ENCODE data around the gene HBG1. TPM values are rescaled to one million over a fixed set of nuclear protein-coding genes. Genes with fewer than 3 reads are reported as not detected.

Gene HBG1
- total and polyA plus RNA-seq, 2 donors (not counting 3 experiments of a cell fraction or from before 2014, with no cell fraction given), result 0.72 TPM; not detected in 1

GRCh38 chr11:5288108-5288905 is 38.6 kb upstream of the HBG1 start:
- FAIRE-seq (no peak), DNase-seq (ENCODE audit: low read depth, low spot score) (no peak)
- Histone ChIP-seq H3K36me3 (ENCODE audit: control insufficient read depth in 2 of 2, extremely low read depth in 1 of 2, insufficient read depth in 2 of 2, low read length in 2 of 2) (no peaks in the 10 kb centered on the region), H3K9me1 (replicated peaks; ENCODE audit: control insufficient read depth, extremely low read depth, insufficient read depth, low read length) (no peaks in the 10 kb centered on the region), H3K4me2 (ENCODE audit: insufficient read depth, low read length) (no peak overlapping the region), H4K20me1 (replicated peaks; ENCODE audit: control insufficient read depth, extremely low read depth, insufficient read depth, low read length) (no peaks in the 10 kb centered on the region), H3K27me3 (ENCODE audit: control insufficient read depth in 2 of 2, insufficient read depth in 2 of 2, low read length in 2 of 2) (no peaks in the 10 kb centered on the region), H3K27ac (ENCODE audit: insufficient read depth, low read depth, low read length) (no peak overlapping the region), H3K9ac (replicated peaks; ENCODE audit: extremely low read depth, insufficient read depth, low read length) (no peak overlapping the region), H3K9me3 (replicated peaks; ENCODE audit: control insufficient read depth, insufficient read depth, low read length) (no peaks in the 10 kb centered on the region), H2AFZ (ENCODE audit: low read depth, low read length) (no peak overlapping the region), H3K4me3 (replicated peaks in 1 of 3; ENCODE audit: insufficient read depth in 1 of 3, low read depth in 1 of 3, low read length in 3 of 3) (no peak overlapping the region), H3K4me1 (ENCODE audit: control insufficient read depth, extremely low read depth, insufficient read depth, low read length) (no peaks in the 10 kb centered on the region), H3K79me2 (ENCODE audit: control insufficient read depth, insufficient read depth, low read length) (no peaks in the 10 kb centered on the region)
- no TSS peak for BruUV-seq (replicated peaks)
- TF ChIP-seq FOS (IDR thresholded peaks at IDR 0.05; ENCODE audit: borderline replicate concordance, insufficient read depth, low read length) (no peak), GATA2 (IDR thresholded peaks at IDR 0.05; ENCODE audit: insufficient read depth, insufficient read length, low read depth, low read length) (no peak), JUN (IDR thresholded peaks at IDR 0.05; ENCODE audit: borderline replicate concordance, insufficient read depth, insufficient read length, low read depth) (no peak), POLR2A (IDR thresholded peaks at IDR 0.05; ENCODE audit: low read depth, low read length) (no peak), EZH2 (IDR thresholded peaks at IDR 0.05; ENCODE audit: borderline replicate concordance, low read depth, low read length, severe bottlenecking) (no peak), MYC (IDR thresholded peaks at IDR 0.05; ENCODE audit: low read depth, low read length) (no peak), POLR2AphosphoS5 (IDR thresholded peaks at IDR 0.05; ENCODE audit: insufficient read depth, low read depth, low read length) (no peak)
- TF ChIP-seq, protein P1, sequence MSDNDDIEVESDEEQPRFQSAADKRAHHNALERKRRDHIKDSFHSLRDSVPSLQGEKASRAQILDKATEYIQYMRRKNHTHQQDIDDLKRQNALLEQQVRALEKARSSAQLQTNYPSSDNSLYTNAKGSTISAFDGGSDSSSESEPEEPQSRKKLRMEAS (IDR thresholded peaks at IDR 0.05; ENCODE audit: insufficient read depth, insufficient read length), result no peak
- TF ChIP-seq, protein P2, sequence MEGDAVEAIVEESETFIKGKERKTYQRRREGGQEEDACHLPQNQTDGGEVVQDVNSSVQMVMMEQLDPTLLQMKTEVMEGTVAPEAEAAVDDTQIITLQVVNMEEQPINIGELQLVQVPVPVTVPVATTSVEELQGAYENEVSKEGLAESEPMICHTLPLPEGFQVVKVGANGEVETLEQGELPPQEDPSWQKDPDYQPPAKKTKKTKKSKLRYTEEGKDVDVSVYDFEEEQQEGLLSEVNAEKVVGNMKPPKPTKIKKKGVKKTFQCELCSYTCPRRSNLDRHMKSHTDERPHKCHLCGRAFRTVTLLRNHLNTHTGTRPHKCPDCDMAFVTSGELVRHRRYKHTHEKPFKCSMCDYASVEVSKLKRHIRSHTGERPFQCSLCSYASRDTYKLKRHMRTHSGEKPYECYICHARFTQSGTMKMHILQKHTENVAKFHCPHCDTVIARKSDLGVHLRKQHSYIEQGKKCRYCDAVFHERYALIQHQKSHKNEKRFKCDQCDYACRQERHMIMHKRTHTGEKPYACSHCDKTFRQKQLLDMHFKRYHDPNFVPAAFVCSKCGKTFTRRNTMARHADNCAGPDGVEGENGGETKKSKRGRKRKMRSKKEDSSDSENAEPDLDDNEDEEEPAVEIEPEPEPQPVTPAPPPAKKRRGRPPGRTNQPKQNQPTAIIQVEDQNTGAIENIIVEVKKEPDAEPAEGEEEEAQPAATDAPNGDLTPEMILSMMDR (IDR thresholded peaks at IDR 0.05; ENCODE audit: extremely low read depth in 1 of 2, insufficient read depth in 1 of 2, low read depth in 1 of 2, low read length in 2 of 2), result no peak
- dilution Hi-C loops (cut with MboI; ENCODE audit: extremely low pct_ligation_motif_present, low sequenced_read_pairs) (no loop called here), intact Hi-C loops (cut with micrococcal nuclease) (no loop called here)
- ChIA-PET POLR2A (no interaction called here), CTCF (no interaction called here)

All from endothelial cell of umbilical vein (primary cell).